Esophagus muscularis mucosa (tissue), 4 donors: ENCODE data around the gene DNMT3B. TPM values are rescaled to one million over a fixed set of nuclear protein-coding genes. Genes with fewer than 3 reads are reported as not detected.

Experiments used
- DNase-seq: peaks from one replicate; pipeline ENCODE4 v3.0.0-alpha.2; 2017; ENCODE audit errors: extremely low spot score
- H3K27ac ChIP-seq, 4 donors: fragments of 200-600 bp; sonication (generic); replicated peaks in 1 of 4; 1 replicate in 3 of 4; 2 replicates in 1 of 4; pipeline ENCODE4 v1.5.1; 2016 to 2019; ENCODE audit warnings: mild to moderate bottlenecking in 1 of 4
- H3K27me3 ChIP-seq, 4 donors: fragments of 200-600 bp; sonication (generic); one replicate each; pipeline versions ENCODE4 v1.5.1 to v1.6.0; 2016 to 2019
- H3K36me3 ChIP-seq, 4 donors: fragments of 200-600 bp; sonication (generic); one replicate each; pipeline ENCODE4 v1.5.1; 2016 to 2019
- H3K4me1 ChIP-seq, 4 donors: fragments of 200-600 bp; sonication (generic); one replicate each; pipeline ENCODE4 v1.5.1; 2016 to 2019
- H3K4me3 ChIP-seq, 4 donors: fragments of 200-600 bp; sonication (generic); 1 replicate in 2 of 4; 2 replicates in 2 of 4; pipeline ENCODE4 v1.5.1; 2016 to 2019; ENCODE audit warnings: mild to moderate bottlenecking in 4 of 4, moderate library complexity in 1 of 4
- H3K9me3 ChIP-seq, 4 donors: fragments of 200-600 bp; sonication (generic); 1 replicate in 3 of 4; 2 replicates in 1 of 4; pipeline ENCODE4 v1.5.1; 2016 to 2019
- CTCF ChIP-seq, 3 experiments: fragments of 200-600 bp in 2 of 3; fragments of 450-650 bp in 1 of 3; sonication (generic) in 2 of 3; IDR thresholded peaks; one replicate each; pipeline ENCODE4 v1.5.1; 2017 to 2019; ENCODE audit warnings: antibody characterized with exemption in 3 of 3, mild to moderate bottlenecking in 2 of 3, moderate library complexity in 1 of 3
- EP300 ChIP-seq: sonication (generic); formaldehyde crosslinking; IDR thresholded peaks from one replicate; pipeline ENCODE4 v1.6.1; 2017; ENCODE audit warnings: antibody characterized with exemption
- POLR2A ChIP-seq: fragments of 450-650 bp; IDR thresholded peaks from one replicate; pipeline ENCODE4 v1.6.1; 2017; ENCODE audit warnings: antibody characterized with exemption, moderate library complexity, mild to moderate bottlenecking, low read depth
- POLR2AphosphoS5 ChIP-seq, 2 donors: sonication (generic); formaldehyde crosslinking; IDR thresholded peaks; one replicate each; pipeline ENCODE4 v1.6.1; 2017; ENCODE audit warnings: antibody characterized with exemption in 2 of 2
- WGBS: methylation state at CpG from one replicate; pipeline ENCODE4 v1.1.5; 2018; 5-methylcytosine and 5-hydroxymethylcytosine counted together
- intact Hi-C: fragments of 100-400 bp; cut with DNase I; formaldehyde crosslinking; loops from one replicate; pipeline ENCODE4 v1.15.1; 2023
- total RNA-seq, 4 donors: library from RNA; depleted of rRNA; stranded (reverse); fragments of >200 nt; gene quantifications; one replicate each; pipeline versions ENCODE4 v1.1.0 to v1.2.1, GENCODE V29; 2016

The DNMT3B gene
- total RNA-seq, 4 donors from 2014 or later: 0.40 to 0.97 (median 0.66) TPM

- Histone ChIP-seq H3K4me1 (no peaks in the 10 kb centered on the region), H3K9me3 (no peaks in the 10 kb centered on the region), H3K36me3 (peaks cover 0 to 23% (median 2%) of the 10 kb centered on the region in 4 donors), H3K27me3 (no peaks in the 10 kb centered on the region), H3K4me3 (no peak overlapping the region), H3K27ac (no peak overlapping the region)
- intact Hi-C loops: no loop called here
- TF ChIP-seq EP300: no peak
- TF ChIP-seq CTCF (IDR thresholded peaks at IDR 0.05): no peak
- no peak for TF ChIP-seq POLR2AphosphoS5 (IDR thresholded peaks at IDR 0.05)
- TF ChIP-seq POLR2A: no peak
- DNase-seq: no peak
- WGBS: 74% methylated on average over 4 of the region's 4 CpGs
Observed at GRCh38 chr20:32808438-32808837, 46.3 kb downstream of the DNMT3B start.

GRCh38 chr20:32809907-32810306 lies 47.7 kb downstream of the DNMT3B start:
- H3K27ac ChIP-seq: no peak overlapping the region
- H3K36me3 ChIP-seq: peaks cover 0 to 19% (median 2%) of the 10 kb centered on the region in 4 donors
- no peaks in the 10 kb centered on the region for H3K27me3 ChIP-seq
- intact Hi-C loops: no loop called here
- no peaks in the 10 kb centered on the region for H3K4me1 ChIP-seq
- DNase-seq: no peak
- TF ChIP-seq POLR2A (no peak), POLR2AphosphoS5 (IDR thresholded peaks at IDR 0.05) (no peak), EP300 (no peak), CTCF (IDR thresholded peaks at IDR 0.05) (no peak)
- no peak overlapping the region for H3K4me3 ChIP-seq
- no peaks in the 10 kb centered on the region for H3K9me3 ChIP-seq
- WGBS: 80% methylated on average over 3 of the region's 4 CpGs

GRCh38 chr20:32810941-32811340 lies 48.8 kb downstream of the DNMT3B start:
- Histone ChIP-seq H3K36me3 (peaks cover 0 to 14% (median 0%) of the 10 kb centered on the region in 4 donors), H3K4me1 (no peaks in the 10 kb centered on the region), H3K27me3 (no peaks in the 10 kb centered on the region), H3K4me3 (no peak overlapping the region), H3K27ac (no peak overlapping the region), H3K9me3 (no peaks in the 10 kb centered on the region)
- DNase-seq: no peak
- intact Hi-C loops: no loop called here
- 83% methylated on average over 3 of the region's 5 CpGs for WGBS
- no peak for TF ChIP-seq POLR2AphosphoS5 (IDR thresholded peaks at IDR 0.05)
- TF ChIP-seq EP300: no peak
- no peak for TF ChIP-seq POLR2A
- no peak for TF ChIP-seq CTCF (IDR thresholded peaks at IDR 0.05)

GRCh38 chr20:32811886-32812285 lies 49.7 kb downstream of the DNMT3B start:
- H3K9me3 ChIP-seq: no peaks in the 10 kb centered on the region
- DNase-seq: no peak
- H3K4me1 ChIP-seq: no peaks in the 10 kb centered on the region
- WGBS: 90% methylated on average over 6 of the region's 6 CpGs
- no peak overlapping the region for H3K4me3 ChIP-seq
- no peak for TF ChIP-seq POLR2AphosphoS5 (IDR thresholded peaks at IDR 0.05)
- no peak for TF ChIP-seq EP300
- no peak for TF ChIP-seq POLR2A
- TF ChIP-seq CTCF (IDR thresholded peaks at IDR 0.05): no peak
- no peaks in the 10 kb centered on the region for H3K27me3 ChIP-seq
- H3K27ac ChIP-seq: no peak overlapping the region
- intact Hi-C loops: no loop called here
- peaks cover 0 to 11% (median 0%) of the 10 kb centered on the region in 4 donors for H3K36me3 ChIP-seq

GRCh38 chr20:32819992-32820697 lies 58.0 kb downstream of the DNMT3B start:
- peak overlapping the region; percentile 91 to 98 (median 96) for H3K27ac ChIP-seq
- no peaks in the 10 kb centered on the region for H3K9me3 ChIP-seq
- no peak for DNase-seq
- H3K27me3 ChIP-seq: no peaks in the 10 kb centered on the region
- TF ChIP-seq POLR2AphosphoS5 (IDR thresholded peaks at IDR 0.05): peak in 1 of 2 donors; percentile 14
- no peak for TF ChIP-seq CTCF (IDR thresholded peaks at IDR 0.05)
- H3K4me1 ChIP-seq: peaks cover 32 to 54% (median 52%) of the 10 kb centered on the region in 4 donors
- peak overlapping the region; percentile 76 to 94 (median 82) for H3K4me3 ChIP-seq
- no peaks in the 10 kb centered on the region for H3K36me3 ChIP-seq
- 1% methylated on average over 17 of the region's 58 CpGs for WGBS
- intact Hi-C loops: no loop called here
